NT2/D1 (cell line): Measurements from ENCODE around the gene PKNOX2.

Source experiments
- SUZ12 ChIP-seq: IDR thresholded peaks from 2 replicates; pipeline ENCODE4 v1.6.1; 2011; ENCODE audit not compliant: insufficient read length, insufficient read depth; ENCODE audit errors: extremely low read depth
- YY1 ChIP-seq: IDR thresholded peaks from 2 replicates; pipeline ENCODE4 v1.6.1; 2011; ENCODE audit not compliant: insufficient read length, insufficient read depth
- ZNF274 ChIP-seq: IDR thresholded peaks from 2 replicates; pipeline ENCODE4 v1.6.1; 2011; ENCODE audit warnings: mild to moderate bottlenecking, low read depth, low read length

DNA sequence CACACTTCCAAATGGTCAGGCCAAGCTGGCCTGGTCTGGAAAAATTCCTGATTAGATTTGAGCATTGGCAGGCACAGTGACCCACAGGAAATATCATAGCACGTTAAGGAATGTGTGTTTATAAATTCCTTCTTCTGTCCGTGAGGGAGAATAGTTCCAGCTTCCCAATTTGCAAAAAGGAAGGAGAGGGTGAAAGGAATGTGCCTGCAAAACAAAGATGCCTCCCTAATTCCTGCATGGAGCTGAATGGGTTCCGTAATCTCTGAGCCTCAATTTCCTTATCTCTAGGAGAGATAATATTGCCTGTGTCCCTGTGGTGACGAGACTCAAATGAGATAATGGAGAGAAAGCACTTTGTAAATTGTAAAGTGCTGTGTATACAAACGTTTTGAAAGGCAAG, 226.4 kb downstream of the PKNOX2 start:
- TF ChIP-seq SUZ12 (no peak), YY1 (no peak), ZNF274 (no peak)
